SK-N-SH (cell line): ENCODE results near the gene CUX1. TPM values are rescaled to one million over a fixed set of nuclear protein-coding genes. Genes with fewer than 3 reads are reported as not detected.
"Not testable (repeated sequence)": the region's sequence is repeated elsewhere in the genome, so short reads cannot be mapped to it uniquely, and the experiment has no call there.

Source experiments
- CTCF ChIA-PET: fragments of 300-600, 350-600 bp; formaldehyde crosslinking; extraction: SDS; loops from one replicate; lab custom pipeline; 2021; lab: Yijun Ruan, JAX
- POLR2A ChIA-PET: fragments of 350-600 bp; sonication (Branson Sonifier 250); formaldehyde crosslinking; extraction: SDS; loops from one replicate; lab custom pipeline; 2020; ENCODE audit warnings: antibody characterized with exemption, inconsistent platforms; lab: Yijun Ruan, JAX
- DNase-seq: peaks from one replicate; pipeline ENCODE4 v3.0.0; 2012
- H2AFZ ChIP-seq: fragments of 200-600 bp; sonication (generic); 2 replicates; pipeline ENCODE4 v1.8.1; 2016; ENCODE audit warnings: antibody characterized with exemption, mild to moderate bottlenecking, low read depth
- H3F3A ChIP-seq: fragments of 200-600 bp; sonication (generic); replicated peaks from 2 replicates; pipeline ENCODE3; 2016; ENCODE audit warnings: antibody characterized with exemption, mild to moderate bottlenecking; ENCODE audit not compliant: insufficient read depth
- H3K27ac ChIP-seq, 2 experiments: fragments of 200-500 bp in 1 of 2; fragments of 200-600 bp in 1 of 2; sonication (Bioruptor generic) in 1 of 2; sonication (generic), shearing (Covaris generic) in 1 of 2; 2 replicates each; pipeline versions ENCODE4 v1.5.1 to v1.6.1; 2014 to 2016; ENCODE audit warnings: low read depth in 2 of 2, inconsistent platforms in 1 of 2, low read length in 1 of 2, mild to moderate bottlenecking in 1 of 2, mixed read lengths in 1 of 2
- H3K27me3 ChIP-seq: fragments of 200-600 bp; sonication (generic), shearing (Covaris generic); 2 replicates; pipeline ENCODE4 v1.6.1; 2016; ENCODE audit warnings: mixed run types; ENCODE audit not compliant: insufficient read depth
- H3K36me3 ChIP-seq, 2 experiments: fragments of 200-500 bp in 1 of 2; fragments of 200-600 bp in 1 of 2; sonication (Bioruptor generic) in 1 of 2; sonication (generic) in 1 of 2; replicated peaks in 1 of 2; 2 replicates each; pipeline versions ENCODE3 to v1.5.1; 2014 to 2016; ENCODE audit warnings: low read length in 1 of 2, mild to moderate bottlenecking in 1 of 2; ENCODE audit not compliant: insufficient read depth in 2 of 2, control insufficient read depth in 1 of 2
- H3K4me1 ChIP-seq, 2 experiments: fragments of 200-500 bp in 1 of 2; fragments of 200-600 bp in 1 of 2; sonication (Bioruptor generic) in 1 of 2; sonication (generic), shearing (Covaris generic) in 1 of 2; 2 replicates each; pipeline versions ENCODE4 v1.5.1 to v1.6.1; 2014 to 2016; ENCODE audit warnings: low read depth in 1 of 2, low read length in 1 of 2, mixed run types in 1 of 2; ENCODE audit not compliant: insufficient read depth in 2 of 2, control insufficient read depth in 1 of 2
- H3K4me2 ChIP-seq: fragments of 200-600 bp; sonication (generic), shearing (Covaris generic); 2 replicates; pipeline ENCODE4 v1.6.1; 2017; ENCODE audit warnings: mixed run types
- H3K4me3 ChIP-seq, 2 experiments: fragments of 200-500 bp in 1 of 2; fragments of 200-600 bp in 1 of 2; sonication (Bioruptor generic) in 1 of 2; sonication (generic), shearing (Covaris generic) in 1 of 2; 2 replicates each; pipeline versions ENCODE4 v1.5.1 to v1.8.1; 2014 to 2016; ENCODE audit warnings: low read depth in 2 of 2, inconsistent platforms in 1 of 2, low read length in 1 of 2, mild to moderate bottlenecking in 1 of 2, mixed read lengths in 1 of 2, moderate library complexity in 1 of 2
- H3K79me2 ChIP-seq: fragments of 200-600 bp; sonication (generic); 2 replicates; pipeline ENCODE4 v1.8.1; 2017; ENCODE audit warnings: mild to moderate bottlenecking; ENCODE audit not compliant: insufficient read depth
- H3K9ac ChIP-seq: fragments of 200-600 bp; sonication (generic); 2 replicates; pipeline ENCODE4 v1.6.1; 2017; ENCODE audit warnings: mixed run types
- H3K9me2 ChIP-seq: fragments of 200-600 bp; sonication (generic); 2 replicates; pipeline ENCODE4 v1.6.1; 2017; ENCODE audit warnings: mixed run types
- H3K9me3 ChIP-seq: fragments of 200-600 bp; sonication (generic); 2 replicates; pipeline ENCODE4 v1.6.1; 2017; ENCODE audit warnings: mixed run types, mild to moderate bottlenecking, moderate library complexity
- H4K20me1 ChIP-seq: fragments of 200-600 bp; sonication (generic); 2 replicates; pipeline ENCODE4 v1.6.1; 2017; ENCODE audit warnings: mild to moderate bottlenecking, mixed run types; ENCODE audit not compliant: insufficient read depth
- CHD2 ChIP-seq: fragments of 150-350 bp; IDR thresholded peaks from 2 replicates; pipeline ENCODE4 v1.6.1; 2018; ENCODE audit warnings: low read length; ENCODE audit not compliant: partially characterized antibody
- CTCF ChIP-seq: fragments of 200-600 bp; sonication (generic); IDR thresholded peaks from 2 replicates; pipeline ENCODE4 v1.6.1; 2017; ENCODE audit warnings: antibody characterized with exemption, mild to moderate bottlenecking, moderate library complexity
- EP300 ChIP-seq, 2 experiments: IDR thresholded peaks; 2 replicates each; pipeline versions ENCODE4 v1.4.0 to v1.6.1; 2012; ENCODE audit warnings: borderline replicate concordance in 1 of 2, low read depth in 1 of 2, low read length in 1 of 2
- EZH2phosphoT487 ChIP-seq: fragments of 200-600 bp; sonication (generic); IDR thresholded peaks from 2 replicates; pipeline ENCODE4 v1.6.1; 2017; ENCODE audit warnings: low read depth, mixed run types, mild to moderate bottlenecking, antibody characterized with exemption, moderate library complexity, borderline replicate concordance
- GABPA ChIP-seq: IDR thresholded peaks from 2 replicates; pipeline ENCODE4 v1.4.0; 2012; ENCODE audit warnings: low read depth, mild to moderate bottlenecking
- MEF2A ChIP-seq: IDR thresholded peaks from 2 replicates; pipeline ENCODE4 v1.4.0; 2012; ENCODE audit warnings: low read depth, borderline replicate concordance
- NFIC ChIP-seq: IDR thresholded peaks from 2 replicates; pipeline ENCODE4 v1.4.0; 2012; ENCODE audit warnings: borderline replicate concordance
- PBX3 ChIP-seq: IDR thresholded peaks from 2 replicates; pipeline ENCODE4; 2012
- TCF12 ChIP-seq: IDR thresholded peaks from 2 replicates; pipeline ENCODE4 v1.4.0; 2012
- TEAD4 ChIP-seq: IDR thresholded peaks from 2 replicates; pipeline ENCODE4 v1.4.0; 2012; ENCODE audit warnings: mild to moderate bottlenecking, borderline replicate concordance; ENCODE audit not compliant: insufficient read depth
- YY1 ChIP-seq: IDR thresholded peaks from 2 replicates; pipeline ENCODE4 v1.4.0; 2012; ENCODE audit warnings: low read depth, mild to moderate bottlenecking
- ZBTB33 ChIP-seq: IDR thresholded peaks from 2 replicates; pipeline ENCODE4 v1.4.0; 2012; ENCODE audit warnings: low read depth, borderline replicate concordance
- WGBS: methylation state at CpG from one replicate; pipeline ENCODE4 v1.1.6; 2017; ENCODE audit warnings: low lambda C conversion rate; 5-methylcytosine and 5-hydroxymethylcytosine counted together
- polyA plus RNA-seq, 3 experiments: library from polyadenylated mRNA; depleted of rRNA; stranded (reverse); fragments of >200 nt; gene quantifications; 2 replicates each; pipeline ENCODE4 v1.2.3, GENCODE V29; 2012

CUX1 gene
- polyA plus RNA-seq, 1 of the 3 experiments (the other 2 are of a cell fraction), result 68.6 TPM

DNA sequence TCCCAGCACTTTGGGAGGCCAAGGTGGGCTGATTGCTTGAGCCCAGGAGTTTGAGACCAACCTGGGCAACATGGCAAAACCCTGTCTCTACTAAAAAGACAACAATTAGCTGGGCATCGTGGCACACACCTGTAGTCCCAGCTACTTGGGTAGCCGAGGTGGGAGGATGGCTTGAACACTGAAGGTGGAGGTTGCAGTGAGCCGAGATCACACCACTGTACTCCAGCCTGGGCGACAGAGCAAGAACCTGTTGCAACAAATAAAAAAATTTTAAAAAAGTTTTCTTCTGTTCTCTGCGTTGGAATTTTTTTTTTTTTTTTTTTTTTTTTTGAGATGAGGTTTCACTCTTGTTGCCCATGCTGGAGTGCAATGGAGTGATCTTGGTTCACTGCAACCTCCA lies 34.9 kb downstream of the CUX1 start:
- H3K9me2 ChIP-seq, H3K9ac ChIP-seq, H2AFZ ChIP-seq, H3K27ac ChIP-seq, H3K27me3 ChIP-seq, H3K4me2 ChIP-seq, POLR2A ChIA-PET, H3K9me3 ChIP-seq, H3K4me3 ChIP-seq, H3K36me3 ChIP-seq, DNase-seq: not testable (repeated sequence)
- peaks cover 43% of the 10 kb centered on the region for H4K20me1 ChIP-seq
- H3F3A ChIP-seq, result peaks cover 22% of the 10 kb centered on the region
- CTCF ChIA-PET, result interaction anchor here (0.8 kb wide), 1 partner anchor 29 kb away, joined by 3 read pairs; no protein-coding TSS in a partner anchor
- H3K4me1 ChIP-seq, result peaks cover 11 to 14% of the 10 kb centered on the region in 2 experiments
- 92% methylated on average over 5 of the region's 5 CpGs for WGBS
- peaks cover 89% of the 10 kb centered on the region for H3K79me2 ChIP-seq

- Histone ChIP-seq H3K4me3 (no peak overlapping the region), H3F3A (peaks cover 28% of the 10 kb centered on the region), H3K79me2 (peaks cover 89% of the 10 kb centered on the region), H3K4me1 (peaks cover 15 to 18% of the 10 kb centered on the region in 2 experiments), H3K9me2 (no peaks in the 10 kb centered on the region), H3K27ac (no peak overlapping the region), H3K4me2 (no peak overlapping the region), H4K20me1 (peaks cover 55% of the 10 kb centered on the region), H3K27me3 (no peaks in the 10 kb centered on the region), H3K9ac (no peak overlapping the region), H3K36me3 (peaks cover 0 to 5% of the 10 kb centered on the region in 2 experiments)
- 95% methylated on average over 6 of the region's 7 CpGs for WGBS
- no peak for DNase-seq
- POLR2A ChIA-PET, result no interaction called here
- CTCF ChIA-PET, result no interaction called here
- TF ChIP-seq ZBTB33, result no peak
- no peak for TF ChIP-seq PBX3
- no peak for TF ChIP-seq TEAD4
- no peak for TF ChIP-seq MEF2A
- no peak for TF ChIP-seq GABPA
- TF ChIP-seq, all 33 proteins: peak for 0
- H3K9me3 ChIP-seq, result no peaks in the 10 kb centered on the region
- no peak overlapping the region for H2AFZ ChIP-seq
These were observed 36.3 kb downstream of the CUX1 start for GRCh38 chr7:101853684-101854083.

DNA sequence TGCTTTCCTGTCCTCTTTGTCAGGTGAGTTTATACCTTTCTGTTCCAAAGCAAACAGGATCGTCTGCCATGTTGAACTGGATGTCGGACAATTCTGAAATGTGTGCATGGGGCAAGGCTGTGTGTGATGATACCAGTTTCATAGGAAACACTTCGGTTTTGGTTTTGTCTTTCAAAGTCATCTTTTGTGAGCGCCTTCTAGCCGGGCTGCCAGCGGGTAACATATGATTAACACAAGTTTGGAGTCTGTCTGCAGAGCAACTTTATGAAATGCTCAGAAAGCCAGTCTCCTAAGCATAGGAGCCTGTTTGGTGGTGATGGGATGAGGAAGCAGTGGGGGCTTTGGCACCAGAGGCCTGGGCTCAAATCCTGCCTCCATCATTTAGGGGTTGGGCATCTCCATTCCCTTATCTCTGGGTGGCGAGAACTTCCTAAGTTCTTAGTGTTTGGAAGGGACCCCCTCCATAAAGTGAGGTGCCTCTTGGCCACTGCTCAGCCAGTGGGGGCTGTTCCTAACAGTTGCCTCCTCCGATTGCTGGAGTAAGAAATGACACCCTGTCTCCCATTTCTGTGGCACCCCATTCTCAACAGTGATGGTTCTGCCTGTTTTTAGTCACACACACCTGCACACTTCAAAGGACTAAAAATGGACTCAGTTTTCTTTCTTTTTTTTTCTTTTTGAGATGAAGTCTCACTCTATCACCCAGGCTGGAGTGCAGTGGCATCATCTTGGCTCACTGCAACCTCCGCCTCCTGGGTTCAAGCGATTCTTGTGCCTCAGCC lies 36.8 kb downstream of the CUX1 start:
- DNase-seq, result no peak
- Histone ChIP-seq H3K4me2 (no peak overlapping the region), H3K36me3 (peaks cover 0 to 5% of the 10 kb centered on the region in 2 experiments), H3K9ac (no peak overlapping the region), H3K79me2 (peaks cover 89% of the 10 kb centered on the region), H3K9me2 (no peaks in the 10 kb centered on the region), H2AFZ (no peak overlapping the region), H3K4me3 (no peak overlapping the region), H3F3A (peaks cover 28% of the 10 kb centered on the region), H3K9me3 (no peaks in the 10 kb centered on the region), H3K27me3 (no peaks in the 10 kb centered on the region), H3K27ac (no peak overlapping the region), H4K20me1 (peaks cover 61% of the 10 kb centered on the region), H3K4me1 (peaks cover 15 to 18% of the 10 kb centered on the region in 2 experiments)
- CTCF ChIA-PET, result no interaction called here
- WGBS, result 96% methylated on average over 10 of the region's 10 CpGs
- POLR2A ChIA-PET, result no interaction called here
- TF ChIP-seq CTCF, result no peak
- TF ChIP-seq PBX3, result no peak
- no peak for TF ChIP-seq MEF2A
- TF ChIP-seq CHD2, result no peak
- no peak for TF ChIP-seq EP300 (IDR thresholded peaks at IDR 0.05; ENCODE audit: borderline replicate concordance in 1 of 2, low read depth in 1 of 2, low read length in 1 of 2)
- TF ChIP-seq EZH2phosphoT487, result no peak
- TF ChIP-seq NFIC, result no peak
- no peak for TF ChIP-seq YY1
- TF ChIP-seq TCF12, result no peak
